ENCODE data around the gene TMED10. TPM values are rescaled to one million over a fixed set of nuclear protein-coding genes. Genes with fewer than 3 reads are reported as not detected.

The TMED10 gene
- total and polyA plus RNA-seq, 8 donors = 26.6 to 292 (median 97.4) TPM

- no peak for DNase-seq
- intact Hi-C loops (cut with DNase I; ENCODE audit: low total_unique reads) = no loop called here
- 95 to 99% (median 96%) methylated on average over 6 of the region's 6 CpGs for WGBS, 5 donors
- H3K27me3 ChIP-seq = no peaks in the 10 kb centered on the region
- no peak for TF ChIP-seq EP300 (IDR thresholded peaks at IDR 0.05)
- TF ChIP-seq POLR2A (IDR thresholded peaks at IDR 0.05) = no peak
- TF ChIP-seq, protein P1, sequence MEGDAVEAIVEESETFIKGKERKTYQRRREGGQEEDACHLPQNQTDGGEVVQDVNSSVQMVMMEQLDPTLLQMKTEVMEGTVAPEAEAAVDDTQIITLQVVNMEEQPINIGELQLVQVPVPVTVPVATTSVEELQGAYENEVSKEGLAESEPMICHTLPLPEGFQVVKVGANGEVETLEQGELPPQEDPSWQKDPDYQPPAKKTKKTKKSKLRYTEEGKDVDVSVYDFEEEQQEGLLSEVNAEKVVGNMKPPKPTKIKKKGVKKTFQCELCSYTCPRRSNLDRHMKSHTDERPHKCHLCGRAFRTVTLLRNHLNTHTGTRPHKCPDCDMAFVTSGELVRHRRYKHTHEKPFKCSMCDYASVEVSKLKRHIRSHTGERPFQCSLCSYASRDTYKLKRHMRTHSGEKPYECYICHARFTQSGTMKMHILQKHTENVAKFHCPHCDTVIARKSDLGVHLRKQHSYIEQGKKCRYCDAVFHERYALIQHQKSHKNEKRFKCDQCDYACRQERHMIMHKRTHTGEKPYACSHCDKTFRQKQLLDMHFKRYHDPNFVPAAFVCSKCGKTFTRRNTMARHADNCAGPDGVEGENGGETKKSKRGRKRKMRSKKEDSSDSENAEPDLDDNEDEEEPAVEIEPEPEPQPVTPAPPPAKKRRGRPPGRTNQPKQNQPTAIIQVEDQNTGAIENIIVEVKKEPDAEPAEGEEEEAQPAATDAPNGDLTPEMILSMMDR (IDR thresholded peaks at IDR 0.05) = no peak
- no peak for TF ChIP-seq POLR2AphosphoS5 (IDR thresholded peaks at IDR 0.05)
- H3K9me3 ChIP-seq = no peaks in the 10 kb centered on the region
- H3K27ac ChIP-seq = peak overlapping the region in 1 of 5 donors; percentile 35
- H3K36me3 ChIP-seq = peaks cover 0 to 5% (median 2%) of the 10 kb centered on the region in 4 donors
- peaks cover 0 to 72% (median 22%) of the 10 kb centered on the region in 4 donors for H3K4me1 ChIP-seq
- no peak overlapping the region for H3K4me3 ChIP-seq
These were observed 17.4 kb downstream of the TMED10 start for GRCh38 chr14:75158843-75159614.

- Histone ChIP-seq H3K9me3 (no peaks in the 10 kb centered on the region), H3K4me3 (no peak overlapping the region), H3K36me3 (peaks cover 0 to 4% (median 3%) of the 10 kb centered on the region in 4 donors), H3K27me3 (no peaks in the 10 kb centered on the region), H3K4me1 (peaks cover 4 to 80% (median 27%) of the 10 kb centered on the region in 4 donors), H3K27ac (no peak overlapping the region)
- TF ChIP-seq POLR2AphosphoS5 (IDR thresholded peaks at IDR 0.05) = no peak
- TF ChIP-seq, protein P1 (IDR thresholded peaks at IDR 0.05) = no peak
- TF ChIP-seq EP300 (IDR thresholded peaks at IDR 0.05) = no peak
- TF ChIP-seq POLR2A (IDR thresholded peaks at IDR 0.05) = no peak
- intact Hi-C loops (cut with DNase I; ENCODE audit: low total_unique reads) = no loop called here
- 64 to 79% (median 70%) methylated on average over 3 of the region's 3 CpGs for WGBS, 5 donors
- DNase-seq = peak in 1 of 2 donors; percentile 23
These were observed 19.5 kb downstream of the TMED10 start for GRCh38 chr14:75156901-75157300.

- intact Hi-C loops (cut with DNase I; ENCODE audit: low total_unique reads) = no loop called here
- WGBS, 5 donors = 95 to 100% (median 97%) methylated on average over 1 of the region's 1 CpG
- DNase-seq = no peak
- Histone ChIP-seq H3K4me3 (no peak overlapping the region), H3K27me3 (no peaks in the 10 kb centered on the region), H3K4me1 (peaks cover 4 to 77% (median 26%) of the 10 kb centered on the region in 4 donors), H3K27ac (no peak overlapping the region), H3K9me3 (no peaks in the 10 kb centered on the region), H3K36me3 (peaks cover 6 to 12% (median 11%) of the 10 kb centered on the region in 4 donors)
- no peak for TF ChIP-seq POLR2AphosphoS5 (IDR thresholded peaks at IDR 0.05)
- no peak for TF ChIP-seq EP300 (IDR thresholded peaks at IDR 0.05)
- TF ChIP-seq, protein P1 (IDR thresholded peaks at IDR 0.05) = no peak
- no peak for TF ChIP-seq POLR2A (IDR thresholded peaks at IDR 0.05)
These were observed 20.3 kb downstream of the TMED10 start for GRCh38 chr14:75156111-75156510.

- H3K27me3 ChIP-seq = no peaks in the 10 kb centered on the region
- no peak overlapping the region for H3K4me3 ChIP-seq
- H3K27ac ChIP-seq = no peak overlapping the region
- no peaks in the 10 kb centered on the region for H3K9me3 ChIP-seq
- peaks cover 5 to 76% (median 26%) of the 10 kb centered on the region in 4 donors for H3K4me1 ChIP-seq
- no peak for DNase-seq
- H3K36me3 ChIP-seq = peaks cover 13 to 19% (median 15%) of the 10 kb centered on the region in 4 donors
- 80 to 97% (median 83%) methylated on average over 3 of the region's 3 CpGs for WGBS, 5 donors
- intact Hi-C loops (cut with DNase I; ENCODE audit: low total_unique reads) = no loop called here
- TF ChIP-seq, protein P1 (IDR thresholded peaks at IDR 0.05) = no peak
- TF ChIP-seq EP300 (IDR thresholded peaks at IDR 0.05) (no peak), POLR2A (IDR thresholded peaks at IDR 0.05) (no peak), POLR2AphosphoS5 (IDR thresholded peaks at IDR 0.05) (no peak)
These were observed 21.2 kb downstream of the TMED10 start for GRCh38 chr14:75155169-75155568.
